Right lobe of liver (tissue), 4 donors: ENCODE measurements around the gene LDB2.

Experiments
- CTCF ChIP-seq, 4 donors: fragments of 200-600 bp in 3 of 4; fragments of 450-650 bp in 1 of 4; IDR thresholded peaks; one replicate each; pipeline versions ENCODE4 v1.5.1 to v1.8.0; 2016 to 2022; ENCODE audit warnings: antibody characterized with exemption in 4 of 4, mild to moderate bottlenecking in 2 of 4
- POLR2A ChIP-seq: fragments of 450-650 bp; IDR thresholded peaks from one replicate; pipeline ENCODE4 v1.6.1; 2017; ENCODE audit warnings: antibody characterized with exemption, mild to moderate bottlenecking
- donor health status: DM: no; HTN: no; CAD: no.
- donor health status: DM: no; HTN: no; CAD: no.
- donor health status: DM: no; HTN: yes; CAD: no.

GRCh38 chr4:16643893-16644292 is 254.6 kb downstream of the LDB2 start:
- no peak for TF ChIP-seq POLR2A
- no peak for TF ChIP-seq CTCF (IDR thresholded peaks at IDR 0.05)
